ENCODE data around the gene LCN10.
A peak's percentile ranks its signal among the peaks of the same experiment; 100 is the strongest.
"Not testable (repeated sequence)": the region's sequence is repeated elsewhere in the genome, so short reads cannot be mapped to it uniquely, and the experiment has no call there.

LCN10 gene

DNA sequence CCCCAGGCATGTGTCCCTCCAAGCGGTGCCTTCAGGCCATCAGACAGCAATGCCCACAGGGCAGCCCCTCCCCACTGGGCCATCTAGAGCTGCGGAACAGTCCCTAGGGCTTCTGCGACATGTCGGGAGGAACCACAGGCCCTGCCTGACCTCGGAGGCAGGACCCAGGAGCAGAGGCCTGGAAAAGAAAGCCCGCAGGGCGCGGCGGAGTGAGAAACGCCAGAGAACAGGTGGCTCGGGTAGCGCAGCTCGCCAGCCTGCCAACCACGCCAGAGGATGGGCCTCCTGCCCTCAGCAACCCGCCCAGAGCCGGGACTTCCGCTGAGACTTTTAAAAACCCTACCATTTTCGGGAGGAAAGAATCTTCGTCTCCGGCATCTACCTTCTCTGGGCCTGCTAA lies 14.6 kb upstream of the LCN10 start:
- H3K4me1 Mint-ChIP-seq: peaks cover 6% of the 10 kb centered on the region
- H3K36me3 Mint-ChIP-seq (ENCODE audit: low read depth): no peaks in the 10 kb centered on the region
- peak overlapping the region in 1 of 3 experiments; percentile 60 for H3K27ac Mint-ChIP-seq
- H3K4me3 Mint-ChIP-seq: no peak overlapping the region
- H3K9me3 Mint-ChIP-seq: peaks cover 9% of the 10 kb centered on the region
- TF ChIP-seq, protein P1, sequence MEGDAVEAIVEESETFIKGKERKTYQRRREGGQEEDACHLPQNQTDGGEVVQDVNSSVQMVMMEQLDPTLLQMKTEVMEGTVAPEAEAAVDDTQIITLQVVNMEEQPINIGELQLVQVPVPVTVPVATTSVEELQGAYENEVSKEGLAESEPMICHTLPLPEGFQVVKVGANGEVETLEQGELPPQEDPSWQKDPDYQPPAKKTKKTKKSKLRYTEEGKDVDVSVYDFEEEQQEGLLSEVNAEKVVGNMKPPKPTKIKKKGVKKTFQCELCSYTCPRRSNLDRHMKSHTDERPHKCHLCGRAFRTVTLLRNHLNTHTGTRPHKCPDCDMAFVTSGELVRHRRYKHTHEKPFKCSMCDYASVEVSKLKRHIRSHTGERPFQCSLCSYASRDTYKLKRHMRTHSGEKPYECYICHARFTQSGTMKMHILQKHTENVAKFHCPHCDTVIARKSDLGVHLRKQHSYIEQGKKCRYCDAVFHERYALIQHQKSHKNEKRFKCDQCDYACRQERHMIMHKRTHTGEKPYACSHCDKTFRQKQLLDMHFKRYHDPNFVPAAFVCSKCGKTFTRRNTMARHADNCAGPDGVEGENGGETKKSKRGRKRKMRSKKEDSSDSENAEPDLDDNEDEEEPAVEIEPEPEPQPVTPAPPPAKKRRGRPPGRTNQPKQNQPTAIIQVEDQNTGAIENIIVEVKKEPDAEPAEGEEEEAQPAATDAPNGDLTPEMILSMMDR (IDR thresholded peaks at IDR 0.05; ENCODE audit: unreplicated experiment in 3 of 3): no peak
- peaks cover 11% of the 10 kb centered on the region for H3K27me3 Mint-ChIP-seq (ENCODE audit: low read depth)

DNA sequence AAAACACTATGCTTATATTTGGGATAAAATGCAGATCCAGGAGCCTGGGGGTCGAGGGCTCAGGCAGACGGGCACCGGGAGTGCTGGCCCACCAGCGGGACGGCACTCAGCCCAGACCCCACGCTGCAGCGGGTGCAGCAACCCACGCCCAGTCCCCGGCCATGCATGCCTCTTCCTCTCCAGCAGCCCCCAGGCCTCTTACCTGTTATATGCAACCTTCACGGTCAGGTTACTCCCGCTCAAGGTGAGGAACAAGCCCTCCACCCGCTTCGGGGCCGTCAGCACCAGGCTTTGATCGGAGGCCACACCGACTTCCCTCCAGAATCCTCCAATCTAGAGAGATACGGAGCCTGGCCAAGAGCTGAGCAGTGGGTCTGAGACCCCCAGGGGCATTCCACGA lies 14.1 kb upstream of the LCN10 start:
- no peaks in the 10 kb centered on the region for H3K36me3 Mint-ChIP-seq (ENCODE audit: low read depth)
- no peak overlapping the region for H3K4me3 Mint-ChIP-seq
- H3K27me3 Mint-ChIP-seq (ENCODE audit: low read depth): peaks cover 11% of the 10 kb centered on the region
- peaks cover 6% of the 10 kb centered on the region for H3K4me1 Mint-ChIP-seq
- TF ChIP-seq, protein P1 (IDR thresholded peaks at IDR 0.05; ENCODE audit: unreplicated experiment in 3 of 3): no peak
- peaks cover 14% of the 10 kb centered on the region for H3K9me3 Mint-ChIP-seq
- H3K27ac Mint-ChIP-seq: peak overlapping the region in 1 of 3 experiments; percentile 60

DNA sequence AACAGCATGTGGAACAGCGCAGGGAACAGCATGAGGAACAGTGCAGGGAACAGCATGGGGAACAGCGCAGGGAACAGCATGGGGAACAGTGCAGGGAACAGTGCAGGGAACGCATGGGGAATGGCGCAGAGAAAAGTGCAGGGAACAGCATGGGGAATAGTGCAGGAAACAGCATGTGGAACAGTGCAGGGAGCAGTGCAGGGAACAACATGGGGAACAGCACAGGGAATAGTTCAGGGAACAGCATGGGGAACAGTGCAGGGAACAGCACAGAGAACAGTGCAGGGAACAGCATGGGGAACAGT lies 13.3 kb upstream of the LCN10 start:
- Mint-ChIP-seq H3K27ac (no peak overlapping the region), H3K9me3 (peaks cover 17% of the 10 kb centered on the region), H3K36me3 (ENCODE audit: low read depth) (no peaks in the 10 kb centered on the region), H3K4me1 (peaks cover 5% of the 10 kb centered on the region), H3K27me3 (ENCODE audit: low read depth) (peaks cover 11% of the 10 kb centered on the region), H3K4me3 (no peak overlapping the region)
- TF ChIP-seq, protein P1 (IDR thresholded peaks at IDR 0.05; ENCODE audit: unreplicated experiment in 3 of 3): no peak

DNA sequence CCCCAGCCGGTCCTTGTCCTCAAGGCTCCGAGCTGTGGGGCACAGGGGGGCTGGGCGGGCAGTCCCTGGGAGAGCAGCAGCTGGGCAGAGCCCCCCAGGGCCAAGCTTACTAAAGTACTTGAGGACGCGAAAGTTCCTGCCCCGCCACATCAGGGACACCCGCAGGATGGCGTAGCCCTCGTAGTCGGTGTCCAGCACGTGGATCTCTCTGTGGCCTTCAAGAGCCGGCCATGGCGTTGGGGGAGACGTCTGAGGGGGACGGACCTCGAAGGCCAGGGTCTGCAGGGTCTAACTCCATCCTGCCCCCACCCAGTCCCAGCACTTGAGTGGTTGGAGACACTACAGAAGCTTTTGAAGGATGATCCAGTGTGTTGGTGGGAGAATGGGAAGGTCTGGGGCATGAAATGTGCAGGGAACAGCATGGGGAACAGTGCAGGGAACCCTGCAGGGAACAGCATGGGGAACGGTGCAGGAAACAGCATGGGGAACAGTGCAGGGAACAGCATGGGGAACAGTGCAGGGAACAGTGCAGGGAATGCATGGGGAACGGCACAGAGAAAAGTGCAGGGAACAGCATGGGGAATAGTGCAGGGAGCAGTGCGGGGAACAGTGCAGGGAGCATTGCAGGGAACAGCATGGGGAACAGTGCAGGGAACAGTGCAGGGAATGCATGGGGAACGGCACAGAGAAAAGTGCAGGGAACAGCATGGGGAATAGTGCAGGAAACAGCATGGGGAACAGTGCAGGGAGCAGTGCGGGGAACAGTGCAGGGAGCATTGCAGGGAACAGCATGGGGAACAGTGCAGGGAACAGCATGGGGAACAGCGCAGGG lies 12.8 kb upstream of the LCN10 start:
- not testable (repeated sequence) for H3K4me3 Mint-ChIP-seq; H3K4me1 Mint-ChIP-seq; H3K36me3 Mint-ChIP-seq (ENCODE audit: low read depth); H3K27ac Mint-ChIP-seq; H3K27me3 Mint-ChIP-seq (ENCODE audit: low read depth)
- peaks cover 17% of the 10 kb centered on the region for H3K9me3 Mint-ChIP-seq

DNA sequence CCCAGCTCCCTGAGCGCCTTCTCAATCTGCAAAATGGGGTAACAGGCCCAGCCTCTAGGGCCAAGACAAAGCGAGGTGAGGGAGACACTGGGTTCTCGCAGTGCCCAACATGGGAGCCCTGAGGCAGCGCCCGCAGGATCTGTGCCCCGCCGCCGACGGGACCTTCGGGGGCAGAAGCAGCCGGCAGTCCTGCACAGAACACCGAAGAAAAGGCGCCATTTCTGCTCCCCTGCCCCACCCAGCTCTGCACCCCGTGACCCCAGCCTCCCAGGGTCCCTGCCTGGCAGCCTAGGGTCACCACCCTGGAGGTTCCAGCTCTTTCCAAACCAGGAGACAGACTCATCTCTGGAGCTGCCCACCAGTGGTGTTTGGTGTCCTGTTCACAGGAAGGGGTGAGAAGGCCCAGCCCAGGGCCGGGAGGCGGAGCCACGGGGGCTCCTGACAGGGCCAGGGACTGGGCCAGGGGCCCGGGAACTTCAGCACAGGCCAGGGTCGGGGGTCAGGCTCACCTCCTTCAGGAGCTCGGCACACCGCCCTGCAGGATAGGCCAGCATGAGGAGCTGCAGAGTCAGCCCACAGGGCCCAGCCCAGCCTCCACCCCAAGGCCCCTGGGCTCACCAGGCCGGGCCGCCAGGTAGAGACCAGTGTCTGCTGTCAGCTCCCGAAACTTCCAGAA lies 12.0 kb upstream of the LCN10 start:
- no peak overlapping the region for H3K27ac Mint-ChIP-seq
- H3K9me3 Mint-ChIP-seq: peaks cover 17% of the 10 kb centered on the region
- peaks cover 5% of the 10 kb centered on the region for H3K27me3 Mint-ChIP-seq (ENCODE audit: low read depth)
- TF ChIP-seq, protein P1 (IDR thresholded peaks at IDR 0.05; ENCODE audit: unreplicated experiment in 3 of 3): no peak
- no peak overlapping the region for H3K4me3 Mint-ChIP-seq
- no peaks in the 10 kb centered on the region for H3K36me3 Mint-ChIP-seq (ENCODE audit: low read depth)
- H3K4me1 Mint-ChIP-seq: no peaks in the 10 kb centered on the region

DNA sequence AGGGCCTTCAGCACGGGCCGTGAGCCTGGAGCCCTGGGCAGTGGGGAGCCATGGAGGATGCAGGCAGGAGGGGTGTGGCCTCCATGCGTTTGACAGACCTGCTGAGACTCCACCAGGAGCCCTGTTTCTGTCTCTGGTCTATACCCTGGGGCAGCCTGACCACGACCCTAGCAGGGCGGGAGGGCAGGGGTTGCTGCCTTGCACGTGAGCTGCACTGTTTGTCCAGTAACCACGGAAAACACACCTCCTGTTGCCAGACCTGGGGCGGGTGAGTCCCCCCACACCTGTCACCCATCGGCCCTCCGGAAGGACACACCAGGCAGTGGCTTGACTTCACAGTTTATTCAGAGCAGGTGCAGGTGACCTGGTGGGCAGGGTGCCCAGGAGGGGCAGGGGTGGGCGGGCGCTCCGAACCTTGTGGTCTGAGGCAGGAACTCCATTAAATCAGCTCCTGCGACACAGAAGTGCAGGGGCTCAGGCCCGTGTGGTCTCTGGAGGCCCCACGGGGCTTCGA lies 11.4 kb upstream of the LCN10 start:
- Mint-ChIP-seq H3K4me3 (no peak overlapping the region), H3K36me3 (ENCODE audit: low read depth) (no peaks in the 10 kb centered on the region), H3K4me1 (no peaks in the 10 kb centered on the region), H3K9me3 (peaks cover 17% of the 10 kb centered on the region), H3K27ac (no peak overlapping the region), H3K27me3 (ENCODE audit: low read depth) (peaks cover 5% of the 10 kb centered on the region)
- TF ChIP-seq, protein P1 (IDR thresholded peaks at IDR 0.05; ENCODE audit: unreplicated experiment in 3 of 3): no peak

All from nephron (organoid).